ENCODE measurements around the gene JOSD1.

The JOSD1 gene

DNA sequence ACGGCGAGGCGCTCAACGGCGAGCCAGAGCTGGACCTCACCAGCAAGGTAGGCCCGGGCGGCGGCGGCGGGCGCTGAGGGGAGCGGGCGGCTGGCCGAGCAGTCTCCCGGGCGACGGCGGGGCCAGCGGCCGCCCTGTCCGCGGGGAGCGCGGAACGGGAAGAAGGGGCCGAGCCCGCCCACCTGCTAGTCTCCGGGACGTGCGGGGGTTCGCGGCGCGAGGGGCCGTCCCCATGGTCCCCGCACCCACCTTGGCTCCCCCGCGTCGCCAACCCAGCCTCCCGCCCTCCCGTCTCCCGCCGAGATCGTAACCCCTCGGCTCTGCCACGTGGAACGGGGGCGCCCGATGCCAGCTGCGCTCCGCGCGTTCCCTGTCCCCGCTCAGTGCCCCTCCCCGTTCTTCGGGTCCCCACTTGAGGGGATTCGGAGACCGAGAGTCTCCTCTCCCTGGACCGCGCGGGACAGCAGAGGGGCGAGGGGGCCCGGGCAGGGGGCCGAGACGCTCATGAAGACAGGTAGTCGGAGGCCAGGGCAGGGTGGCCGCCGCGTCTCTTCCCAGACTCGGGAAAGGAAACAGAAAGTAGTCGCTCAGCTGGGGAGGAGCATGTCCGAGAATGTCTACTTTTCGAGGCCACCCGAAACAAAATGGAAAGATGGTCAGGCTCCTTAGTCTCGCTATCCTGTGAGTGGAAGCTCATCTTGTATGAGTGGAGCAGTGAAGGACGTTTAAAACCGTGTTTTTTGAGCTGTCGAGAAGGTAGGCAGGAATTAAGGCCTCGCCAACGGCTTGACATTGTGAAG is 5.6 kb upstream of the JOSD1 start:
- ChIA-PET CTCF (interaction anchor here (0.8 kb wide), 1 partner anchor 654 kb away, joined by 3 read pairs; no protein-coding TSS in a partner anchor), POLR2A (ENCODE audit: low non-redundant PET) (interaction anchor here (0.6 kb wide), 2 partner anchors 52 to 335 kb away, joined by 3 to 8 read pairs; no protein-coding TSS in a partner anchor)
- H3K27ac ChIP-seq: peak overlapping the region; percentile 88
- no peak for DNase-seq (ENCODE audit: low spot score)
- TF ChIP-seq, protein P1, sequence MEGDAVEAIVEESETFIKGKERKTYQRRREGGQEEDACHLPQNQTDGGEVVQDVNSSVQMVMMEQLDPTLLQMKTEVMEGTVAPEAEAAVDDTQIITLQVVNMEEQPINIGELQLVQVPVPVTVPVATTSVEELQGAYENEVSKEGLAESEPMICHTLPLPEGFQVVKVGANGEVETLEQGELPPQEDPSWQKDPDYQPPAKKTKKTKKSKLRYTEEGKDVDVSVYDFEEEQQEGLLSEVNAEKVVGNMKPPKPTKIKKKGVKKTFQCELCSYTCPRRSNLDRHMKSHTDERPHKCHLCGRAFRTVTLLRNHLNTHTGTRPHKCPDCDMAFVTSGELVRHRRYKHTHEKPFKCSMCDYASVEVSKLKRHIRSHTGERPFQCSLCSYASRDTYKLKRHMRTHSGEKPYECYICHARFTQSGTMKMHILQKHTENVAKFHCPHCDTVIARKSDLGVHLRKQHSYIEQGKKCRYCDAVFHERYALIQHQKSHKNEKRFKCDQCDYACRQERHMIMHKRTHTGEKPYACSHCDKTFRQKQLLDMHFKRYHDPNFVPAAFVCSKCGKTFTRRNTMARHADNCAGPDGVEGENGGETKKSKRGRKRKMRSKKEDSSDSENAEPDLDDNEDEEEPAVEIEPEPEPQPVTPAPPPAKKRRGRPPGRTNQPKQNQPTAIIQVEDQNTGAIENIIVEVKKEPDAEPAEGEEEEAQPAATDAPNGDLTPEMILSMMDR (conservative IDR thresholded peaks at IDR 0.05; ENCODE audit: low read depth): no peak

DNA sequence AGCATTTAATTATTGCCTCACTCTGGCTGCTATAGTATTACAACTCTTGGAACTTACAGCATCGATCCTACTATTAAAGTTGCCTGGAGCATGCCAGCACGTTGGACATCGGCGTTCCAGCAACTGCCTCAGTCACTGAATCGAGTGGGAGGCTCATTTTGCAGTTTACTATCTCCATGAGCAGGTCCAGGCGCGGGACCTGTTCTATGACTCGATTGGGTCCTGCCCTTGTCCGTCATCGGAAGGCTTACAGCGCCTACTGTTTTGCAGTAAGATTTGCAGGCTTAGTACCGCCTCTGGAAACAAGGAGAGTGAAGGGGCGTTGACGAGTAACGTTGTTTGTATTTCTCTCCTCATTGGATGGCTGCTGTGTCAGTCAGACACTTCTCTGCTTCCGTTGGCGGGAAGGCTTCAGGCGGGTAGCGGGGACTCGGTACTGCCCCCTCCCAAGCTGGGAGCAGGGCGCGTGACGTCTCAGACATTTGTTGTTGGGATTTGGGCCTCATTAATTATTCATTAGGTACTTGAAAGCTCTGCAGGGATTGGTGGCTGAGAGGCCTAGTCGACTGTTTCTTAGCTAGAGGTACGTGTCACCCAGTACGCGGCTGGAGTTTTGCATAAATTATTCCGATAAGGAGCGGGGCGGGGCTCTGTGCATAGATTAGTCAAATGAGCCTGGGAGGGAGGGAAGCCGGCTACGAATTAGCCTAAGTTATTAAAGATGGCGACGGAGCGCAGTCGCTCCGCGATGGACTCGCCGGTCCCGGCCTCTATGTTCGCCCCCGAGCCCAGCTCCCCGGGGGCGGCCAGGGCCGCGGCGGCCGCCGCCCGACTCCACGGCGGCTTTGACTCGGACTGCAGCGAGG is 4.7 kb upstream of the JOSD1 start, which contains the start of gene GTPBP1:
GTPBP1 (plus strand) TSS at position 710 of the 866 bp plus-strand sequence; CDS start at position 722, 12 bp downstream.
- TF ChIP-seq, protein P1 (conservative IDR thresholded peaks at IDR 0.05; ENCODE audit: low read depth): no peak
- POLR2A ChIA-PET (ENCODE audit: low non-redundant PET): interaction anchor here (0.6 kb wide), 2 partner anchors 52 to 336 kb away, joined by 3 to 8 read pairs; no protein-coding TSS in a partner anchor
- peak within 1 kb of the TSS; percentile 88 for H3K27ac ChIP-seq
- CTCF ChIA-PET: interaction anchor here (0.8 kb wide), 1 partner anchor 653 kb away, joined by 3 read pairs; no protein-coding TSS in a partner anchor
- peak; percentile 97 for DNase-seq (ENCODE audit: low spot score)

DNA sequence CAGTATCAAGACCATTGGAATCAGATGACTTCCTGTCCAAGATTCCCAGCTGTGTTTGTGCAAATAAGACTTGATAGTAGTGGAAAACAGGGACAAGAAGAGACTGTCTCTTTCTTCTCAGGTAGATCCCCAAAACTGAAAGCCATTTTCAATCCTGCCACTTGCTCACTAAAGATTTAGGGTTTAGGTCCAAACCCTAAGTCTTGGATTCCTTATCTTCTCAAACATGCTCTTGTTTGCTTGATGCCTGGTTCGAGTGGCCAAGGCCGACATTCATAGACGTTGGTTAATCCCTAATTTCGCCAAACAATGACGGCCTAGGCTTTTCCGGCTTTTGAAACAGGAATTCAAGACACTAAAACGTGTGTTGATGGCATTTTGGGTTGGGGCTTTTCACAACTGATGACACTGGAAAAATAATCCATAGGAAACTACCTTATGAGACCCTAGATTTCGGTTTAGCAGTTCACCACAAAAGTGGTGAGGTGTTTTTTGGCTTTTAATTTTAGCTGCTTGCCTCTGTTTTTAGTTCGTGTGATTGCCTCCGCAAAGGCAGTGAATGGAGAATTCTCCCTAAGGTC is 4.0 kb upstream of the JOSD1 start:
- peak overlapping the region; percentile 88 for H3K27ac ChIP-seq
- TF ChIP-seq, protein P1 (conservative IDR thresholded peaks at IDR 0.05; ENCODE audit: low read depth): no peak

DNA sequence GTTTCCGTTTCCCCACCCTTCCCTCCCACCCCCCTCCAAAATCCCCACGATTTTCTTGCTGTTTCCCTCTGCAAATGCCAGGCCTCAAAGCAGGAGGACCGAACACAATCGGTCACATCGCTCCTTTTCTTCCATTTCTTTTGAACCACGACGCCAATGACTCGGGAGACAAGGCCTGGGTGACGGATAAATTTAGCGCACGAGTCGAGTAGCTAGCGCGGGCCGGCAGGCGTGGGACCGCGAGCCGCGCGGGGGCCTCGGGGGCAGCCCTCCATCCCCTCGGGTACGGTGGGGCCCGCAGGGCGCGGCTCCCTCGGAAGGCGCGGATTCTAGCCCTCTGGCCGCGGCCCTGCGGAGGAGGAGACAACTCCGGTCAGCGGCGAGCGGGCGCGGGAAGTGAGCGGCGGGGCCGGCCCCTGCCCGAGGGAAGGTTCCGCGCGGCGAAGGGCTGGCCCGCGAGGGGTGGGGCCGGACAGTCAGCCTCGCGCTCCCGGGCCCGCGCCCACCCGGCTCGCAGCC is 414 bp downstream of the JOSD1 start:
- POLR2A ChIA-PET (ENCODE audit: low non-redundant PET): no interaction called here

More for the DNA sequence above, 4.0 kb upstream of the JOSD1 start:
- DNase-seq (ENCODE audit: low spot score): no peak
- CTCF ChIA-PET: no interaction called here
- POLR2A ChIA-PET (ENCODE audit: low non-redundant PET): no interaction called here

DNA sequence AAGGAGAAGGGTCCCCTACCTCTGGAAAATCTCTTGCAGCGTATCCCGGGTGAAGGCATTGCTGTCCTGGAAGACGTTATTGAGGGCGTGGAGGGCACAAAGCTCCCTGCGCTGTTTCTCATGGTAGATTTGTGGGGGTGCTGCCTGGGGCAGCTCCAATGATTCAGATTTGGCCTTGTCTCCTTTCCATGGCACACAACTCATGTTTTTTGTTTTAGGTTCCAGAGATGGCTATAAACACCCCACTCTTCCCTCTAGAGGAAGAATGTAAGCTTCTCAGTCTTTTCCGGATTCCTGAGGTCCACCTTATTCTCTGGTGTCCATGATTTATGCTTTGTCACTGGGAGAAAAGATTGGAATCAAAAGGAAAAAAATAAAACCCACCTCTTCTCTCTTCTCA is 959 bp downstream of the JOSD1 start:
- peak overlapping the region; percentile 90 for H3K27ac ChIP-seq
- CTCF ChIA-PET: interaction anchor here (0.9 to 2.0 kb wide), 2 partner anchors 18 to 34 kb away, joined by 3 to 7 read pairs; partner anchors contain the start of gene TOMM22

More for the DNA sequence above, 414 bp downstream of the JOSD1 start:
- CTCF ChIA-PET: interaction anchor here (2.0 kb wide), 1 partner anchor 19 kb away, joined by 7 read pairs; the partner anchor contains the start of gene TOMM22
- peak; percentile 41 for DNase-seq (ENCODE audit: low spot score)
- TF ChIP-seq, protein P1 (conservative IDR thresholded peaks at IDR 0.05; ENCODE audit: low read depth): no peak
- peak overlapping the region; percentile 90 for H3K27ac ChIP-seq

More for the DNA sequence above, 959 bp downstream of the JOSD1 start:
- DNase-seq (ENCODE audit: low spot score): no peak
- POLR2A ChIA-PET (ENCODE audit: low non-redundant PET): interaction anchor here (0.6 to 0.9 kb wide), 2 partner anchors 18 to 47 kb away, joined by 4 read pairs; partner anchors contain the start of gene TOMM22
- TF ChIP-seq, protein P1 (conservative IDR thresholded peaks at IDR 0.05; ENCODE audit: low read depth): no peak
